Adrenal gland (tissue), 5 donors: ENCODE results near the gene TGIF1.

ENCODE experiments used
- CTCF ChIP-seq, 6 experiments: fragments of 450-650 bp in 4 of 6; fragments of 200-600 bp in 2 of 6; sonication (generic) in 1 of 6; IDR thresholded peaks; 1 replicate in 5 of 6; 2 replicates in 1 of 6; pipeline versions ENCODE4 v1.5.1 to v1.8.0; 2016 to 2021; ENCODE audit warnings: antibody characterized with exemption in 6 of 6, mild to moderate bottlenecking in 2 of 6, moderate library complexity in 1 of 6
- POLR2A ChIP-seq, 2 donors: fragments of 450-650 bp; IDR thresholded peaks; one replicate each; pipeline ENCODE4 v1.6.1; 2017; ENCODE audit warnings: antibody characterized with exemption in 2 of 2, mild to moderate bottlenecking in 2 of 2, moderate library complexity in 1 of 2
- donor health status: DM: no; HTN: no; CAD: no.

GRCh38 chr18:3410273-3410672 is 39.7 kb upstream of the TGIF1 start:
- TF ChIP-seq CTCF (IDR thresholded peaks at IDR 0.05) (no peak), POLR2A (IDR thresholded peaks at IDR 0.05) (no peak)
